Neural progenitor cell (in vitro differentiated cells): Measurements from ENCODE around the gene PRTFDC1. TPM values are rescaled to one million over a fixed set of nuclear protein-coding genes. Genes with fewer than 3 reads are reported as not detected.

Source experiments
- DNase-seq: peaks from one replicate; pipeline ENCODE4 v3.0.0-alpha.2; 2016; ENCODE audit warnings: low spot score
- H2AFZ ChIP-seq: fragments of 200-600 bp; sonication (generic); replicated peaks from 2 replicates; pipeline ENCODE4 v1.6.1; 2016; ENCODE audit warnings: antibody characterized with exemption
- H3F3A ChIP-seq: fragments of 200-600 bp; sonication (generic); 2 replicates; pipeline ENCODE4 v1.6.1; 2016; ENCODE audit warnings: antibody characterized with exemption, low read depth
- H3K27ac ChIP-seq: fragments of 200-600 bp; sonication (generic); 2 replicates; pipeline ENCODE4 v1.5.1; 2016; ENCODE audit warnings: mild to moderate bottlenecking
- H3K27me3 ChIP-seq: fragments of 200-600 bp; sonication (generic); 2 replicates; pipeline ENCODE4 v1.6.1; 2016; ENCODE audit warnings: mild to moderate bottlenecking, moderate library complexity
- H3K36me3 ChIP-seq: fragments of 200-600 bp; sonication (generic); 2 replicates; pipeline ENCODE4 v1.5.1; 2016
- H3K4me1 ChIP-seq: fragments of 200-600 bp; sonication (generic); 2 replicates; pipeline ENCODE4 v1.6.1; 2016; ENCODE audit warnings: mixed run types
- H3K4me2 ChIP-seq: fragments of 200-600 bp; sonication (generic); 2 replicates; pipeline ENCODE4 v1.6.1; 2016
- H3K4me3 ChIP-seq: fragments of 200-600 bp; sonication (generic); 2 replicates; pipeline ENCODE4 v1.5.1; 2016
- H3K79me2 ChIP-seq: fragments of 200-600 bp; sonication (generic); 2 replicates; pipeline ENCODE4 v1.6.1; 2016; ENCODE audit warnings: low read depth
- H3K9ac ChIP-seq: fragments of 200-600 bp; sonication (generic); 2 replicates; pipeline ENCODE4 v1.6.1; 2016
- H3K9me3 ChIP-seq: fragments of 200-600 bp; sonication (generic); 2 replicates; pipeline ENCODE4 v1.5.1; 2016; ENCODE audit warnings: low read depth
- H4K20me1 ChIP-seq: fragments of 200-600 bp; sonication (generic); 2 replicates; pipeline ENCODE4 v1.6.1; 2016; ENCODE audit warnings: low read depth
- H3K27ac Mint-ChIP-seq: 3 replicates; pipeline ENCODE4 v1.8.0; 2021; ENCODE audit warnings: mixed read lengths
- H3K27me3 Mint-ChIP-seq: 2 replicates; pipeline ENCODE4 v1.8.0; 2022; ENCODE audit warnings: low read depth, mild to moderate bottlenecking, inconsistent platforms, moderate library complexity, mixed read lengths; ENCODE audit not compliant: insufficient read depth
- H3K36me3 Mint-ChIP-seq: 3 replicates; pipeline ENCODE4 v1.8.0; 2021; ENCODE audit warnings: mixed read lengths
- H3K4me1 Mint-ChIP-seq: 3 replicates; pipeline ENCODE4 v1.8.0; 2021; ENCODE audit warnings: mixed read lengths
- H3K4me3 Mint-ChIP-seq: 3 replicates; pipeline ENCODE4 v1.8.0; 2021; ENCODE audit warnings: mild to moderate bottlenecking, moderate library complexity, mixed read lengths
- H3K9me3 Mint-ChIP-seq: 3 replicates; pipeline ENCODE4 v1.8.0; 2020; ENCODE audit warnings: mixed read lengths
- CTCF ChIP-seq: fragments of 200-600 bp; sonication (generic); IDR thresholded peaks from 2 replicates; pipeline ENCODE4 v1.5.1; 2017; ENCODE audit warnings: antibody characterized with exemption, mild to moderate bottlenecking
- EZH2 ChIP-seq: fragments of 200-600 bp; sonication (generic); IDR thresholded peaks from 2 replicates; pipeline ENCODE4 v1.6.1; 2017; ENCODE audit warnings: antibody characterized with exemption, mild to moderate bottlenecking, moderate library complexity
- EZH2phosphoT487 ChIP-seq: fragments of 200-600 bp; sonication (generic); IDR thresholded peaks from 2 replicates; pipeline ENCODE4 v1.6.1; 2017; ENCODE audit warnings: antibody characterized with exemption
- total RNA-seq: library from RNA; depleted of rRNA; stranded (reverse); fragments of >200 nt; gene quantifications from 2 replicates; pipeline ENCODE4 v1.2.3, GENCODE V29; 2015; ENCODE audit warnings: low replicate concordance

The PRTFDC1 gene
- total RNA-seq, 1 donor from 2014 or later, result 37.7 TPM

GRCh38 chr10:24871011-24871935 is 81.1 kb downstream of the PRTFDC1 start:
- H3K27me3 ChIP-seq, result no peaks in the 10 kb centered on the region
- no peaks in the 10 kb centered on the region for H3K9me3 ChIP-seq
- H3K27ac Mint-ChIP-seq, result peak overlapping the region; percentile 97
- H3K4me1 ChIP-seq, result peaks cover 13% of the 10 kb centered on the region
- H3K36me3 Mint-ChIP-seq, result peaks cover 2% of the 10 kb centered on the region
- H3K4me1 Mint-ChIP-seq, result peaks cover 42% of the 10 kb centered on the region
- no peak overlapping the region for H3K27ac ChIP-seq
- peak overlapping the region; percentile 80 for H3K4me3 Mint-ChIP-seq
- peaks cover 3% of the 10 kb centered on the region for H3K27me3 Mint-ChIP-seq
- no peaks in the 10 kb centered on the region for H3K79me2 ChIP-seq
- no peaks in the 10 kb centered on the region for H3K9me3 Mint-ChIP-seq
- no peak for DNase-seq
- no peaks in the 10 kb centered on the region for H3F3A ChIP-seq
- H2AFZ ChIP-seq, result peak overlapping the region; percentile 12
- H4K20me1 ChIP-seq, result no peaks in the 10 kb centered on the region
- H3K4me3 ChIP-seq, result no peak overlapping the region
- no peak overlapping the region for H3K4me2 ChIP-seq
- no peak overlapping the region for H3K9ac ChIP-seq
- no peaks in the 10 kb centered on the region for H3K36me3 ChIP-seq
- no peak for TF ChIP-seq EZH2phosphoT487
- TF ChIP-seq EZH2, result no peak
- no peak for TF ChIP-seq CTCF

DNA sequence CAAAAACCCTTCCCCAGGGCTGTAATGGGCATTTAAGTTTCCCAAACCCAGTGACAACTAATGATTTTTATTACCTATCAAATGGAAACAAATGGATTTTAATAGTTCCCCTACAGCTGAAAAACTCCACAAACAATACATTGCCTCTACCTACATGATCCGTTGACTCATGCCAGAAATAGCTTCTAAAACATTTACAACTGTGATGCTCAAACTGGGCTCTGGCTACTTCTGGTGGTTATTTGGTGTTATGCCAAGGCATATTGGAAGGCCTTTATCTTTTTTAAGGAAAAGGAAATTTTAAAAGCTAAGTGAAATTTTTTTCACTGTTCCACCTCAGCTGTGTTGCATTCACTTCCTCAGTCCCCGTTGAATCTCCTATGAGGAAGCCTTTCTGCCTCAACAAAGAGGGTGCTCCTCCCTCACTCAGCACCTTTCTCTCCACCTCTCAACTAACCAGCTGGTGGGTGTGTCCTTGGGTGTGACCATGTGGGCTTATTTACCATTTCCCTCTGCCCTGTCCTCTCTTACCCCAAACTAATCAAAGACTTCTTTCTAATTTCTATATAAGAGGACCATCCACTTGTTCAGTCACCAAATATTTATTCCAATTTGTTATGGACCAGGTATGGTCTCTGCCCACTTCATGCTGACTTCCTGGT is 82.9 kb downstream of the PRTFDC1 start:
- H3K4me2 ChIP-seq, result no peak overlapping the region
- H3K4me1 ChIP-seq, result peaks cover 13% of the 10 kb centered on the region
- H3F3A ChIP-seq, result no peaks in the 10 kb centered on the region
- H3K9ac ChIP-seq, result no peak overlapping the region
- H3K79me2 ChIP-seq, result no peaks in the 10 kb centered on the region
- no peak overlapping the region for H3K4me3 Mint-ChIP-seq
- no peak overlapping the region for H3K4me3 ChIP-seq
- H3K36me3 ChIP-seq, result no peaks in the 10 kb centered on the region
- DNase-seq, result no peak
- H3K27ac ChIP-seq, result no peak overlapping the region
- H3K27me3 Mint-ChIP-seq, result peaks cover 2% of the 10 kb centered on the region
- no peaks in the 10 kb centered on the region for H4K20me1 ChIP-seq
- peaks cover 2% of the 10 kb centered on the region for H3K9me3 Mint-ChIP-seq
- TF ChIP-seq CTCF (no peak), EZH2 (no peak), EZH2phosphoT487 (no peak)
- peak overlapping the region; percentile 87 for H3K27ac Mint-ChIP-seq
- H3K9me3 ChIP-seq, result no peaks in the 10 kb centered on the region
- H2AFZ ChIP-seq, result no peak overlapping the region
- H3K36me3 Mint-ChIP-seq, result peaks cover 2% of the 10 kb centered on the region
- peaks cover 50% of the 10 kb centered on the region for H3K4me1 Mint-ChIP-seq
- H3K27me3 ChIP-seq, result no peaks in the 10 kb centered on the region

DNA sequence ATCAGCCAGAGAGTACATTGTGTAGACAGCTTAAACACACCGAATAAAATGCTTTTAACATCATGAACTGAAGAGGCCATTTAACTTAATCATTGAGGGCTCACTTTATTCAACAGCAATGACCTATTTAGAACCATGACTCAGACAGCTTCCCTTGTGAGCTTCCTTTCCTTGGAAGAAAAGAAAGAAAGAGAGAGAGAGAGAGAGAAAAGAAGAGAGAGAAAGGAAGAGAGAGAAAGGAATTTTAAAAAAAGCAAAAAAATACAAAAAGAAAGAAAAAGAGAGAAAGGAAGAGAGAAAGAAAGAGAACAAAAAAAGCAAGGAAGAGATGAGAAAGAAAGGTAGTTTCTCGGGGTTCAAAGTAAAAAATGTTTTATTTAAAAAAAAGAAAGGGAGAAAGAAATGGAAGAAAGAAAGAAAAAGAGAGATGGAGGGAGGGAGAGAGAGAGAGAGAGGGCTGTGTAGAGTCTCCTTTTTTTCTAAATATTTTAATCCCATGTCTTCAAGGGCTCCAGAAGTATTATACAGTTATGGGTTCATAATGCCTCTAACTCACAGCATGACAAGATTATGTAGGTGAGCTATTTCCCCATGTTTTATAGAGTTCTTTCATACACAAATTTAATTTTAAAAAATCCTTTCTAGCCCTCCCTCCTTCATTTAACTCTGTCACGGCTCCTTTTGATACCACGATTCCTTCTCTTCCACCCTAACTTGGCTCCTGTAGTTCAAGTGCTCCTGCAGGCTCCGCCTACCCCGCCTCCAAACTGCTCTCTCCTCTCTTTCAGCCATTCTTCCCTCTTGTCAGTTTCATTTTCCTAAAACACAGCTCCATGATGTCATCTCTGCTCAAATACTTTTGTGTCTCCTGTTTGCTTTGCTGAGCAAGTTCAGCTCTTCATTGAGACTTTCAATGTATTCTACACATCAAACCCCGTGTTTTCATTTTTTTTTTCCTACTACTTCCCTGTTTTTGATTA is 85.5 kb downstream of the PRTFDC1 start:
- Histone ChIP-seq H3K9ac (no peak overlapping the region), H3K4me3 (no peak overlapping the region), H3K27me3 (no peaks in the 10 kb centered on the region), H3K9me3 (no peaks in the 10 kb centered on the region), H3F3A (no peaks in the 10 kb centered on the region), H3K4me1 (peaks cover 8% of the 10 kb centered on the region), H3K36me3 (no peaks in the 10 kb centered on the region), H3K27ac (no peak overlapping the region), H4K20me1 (no peaks in the 10 kb centered on the region), H3K79me2 (no peaks in the 10 kb centered on the region), H2AFZ (no peak overlapping the region), H3K4me2 (no peak overlapping the region)
- Mint-ChIP-seq H3K36me3 (peaks cover 7% of the 10 kb centered on the region), H3K27me3 (peaks cover 2% of the 10 kb centered on the region), H3K27ac (peak overlapping the region; percentile 34), H3K4me1 (peaks cover 37% of the 10 kb centered on the region), H3K9me3 (peaks cover 13% of the 10 kb centered on the region), H3K4me3 (peak overlapping the region; percentile 2)
- DNase-seq, result no peak
- TF ChIP-seq CTCF (no peak), EZH2phosphoT487 (no peak), EZH2 (no peak)
